Islet of Langerhans (tissue), 1 donor: ENCODE measurements around the gene EFCAB9.

Experiments used
- FAIRE-seq: peaks from one replicate; lab custom pipeline; 2011; peaks lifted over from hg19 to GRCh38; lab: Jason Lieb, UNC

Gene EFCAB9

GRCh38 chr5:172245046-172245445 is 51.1 kb downstream of the EFCAB9 start:
- no peak for FAIRE-seq

- no peak for FAIRE-seq
These were observed 51.7 kb downstream of the EFCAB9 start for GRCh38 chr5:172245703-172246125.

- no peak for FAIRE-seq
These were observed 54.7 kb downstream of the EFCAB9 start for GRCh38 chr5:172248637-172249036.

GRCh38 chr5:172251419-172251818 is 57.4 kb downstream of the EFCAB9 start:
- no peak for FAIRE-seq

GRCh38 chr5:172252501-172252900 is 58.5 kb downstream of the EFCAB9 start:
- FAIRE-seq, result no peak
